ENCODE data around the gene GNAS-AS1.
A peak's percentile ranks its signal among the peaks of the same experiment; 100 is the strongest.

GRCh38 chr20:58829531-58829941 lies 21.2 kb downstream of the GNAS-AS1 start:
- TF ChIP-seq POLR2A (IDR thresholded peaks at IDR 0.05) = no peak
- TF ChIP-seq CTCF (IDR thresholded peaks at IDR 0.05) = peak in 2 of 6 experiments; percentile 6 to 22

Measured in esophagus squamous epithelium (tissue), 4 donors.